GM12878 (cell line): ENCODE data around the gene DENND1C. TPM values are rescaled to one million over a fixed set of nuclear protein-coding genes. Genes with fewer than 3 reads are reported as not detected.

Source experiments
- ATAC-seq: fragments of 200-7000 bp; cut with Tn5 transposase; 3 replicates; pipeline ENCODE4 v1.9.1; 2020; ENCODE audit warnings: mild to moderate bottlenecking, moderate library complexity
- Bru-seq: library from RNA; stranded (reverse); fragments of 400-500 nt; gene quantifications from one replicate; lab custom pipeline; 2021; lab: Mats Ljungman, UMichigan
- BruChase-seq, 2 experiments: library from RNA; stranded (reverse); fragments of 400-500 nt; gene quantifications; one replicate each; lab custom pipeline; 2021; lab: Mats Ljungman, UMichigan
- BruUV-seq: library from RNA; stranded (reverse); fragments of 400-500 nt; replicated peaks from 2 replicates; lab custom pipeline; 2021; lab: Mats Ljungman, UMichigan
- CTCF ChIA-PET: fragments of 300-600 bp; sonication (Branson Sonifier 250); formaldehyde crosslinking; extraction: SDS; loops from one replicate; lab custom pipeline; 2021; ENCODE audit warnings: inconsistent platforms; lab: Yijun Ruan, JAX
- POLR2A ChIA-PET: fragments of 350-600 bp; formaldehyde crosslinking; extraction: SDS; loops from one replicate; lab custom pipeline; 2021; ENCODE audit warnings: inconsistent platforms; lab: Charles Lee
- RAD21 ChIA-PET: fragments of 300-600 bp; sonication (Branson Sonifier 250); formaldehyde crosslinking; loops from one replicate; lab custom pipeline; 2023; ENCODE audit warnings: antibody characterized with exemption; ENCODE audit not compliant: unreplicated experiment; lab: Charles Lee
- SMC1A ChIA-PET: fragments of 300-600 bp; sonication (Branson Sonifier 250); formaldehyde crosslinking; loops from one replicate; lab custom pipeline; 2023; ENCODE audit not compliant: unreplicated experiment, uncharacterized antibody; lab: Charles Lee
- DNase-seq: peaks from one replicate; pipeline ENCODE4 v3.0.0-alpha.2; 2011; ENCODE audit warnings: low read depth, low spot score
- FAIRE-seq: peaks from 3 replicates; lab custom pipeline; 2011; peaks lifted over from hg19 to GRCh38; lab: Jason Lieb, UNC
- H2AFZ ChIP-seq: 2 replicates; pipeline ENCODE4 v1.6.0; 2011; ENCODE audit warnings: low read depth, low read length, control low read depth; ENCODE audit not compliant: control insufficient read depth
- H3K27ac ChIP-seq: 2 replicates; pipeline ENCODE4 v1.5.1; 2011; ENCODE audit warnings: control low read depth; ENCODE audit not compliant: control insufficient read depth, insufficient read depth
- H3K27me3 ChIP-seq, 2 experiments: replicated peaks in 1 of 2; 2 replicates each; pipeline versions ENCODE4 v1.6.0 to v1.6.1; 2011; ENCODE audit warnings: low read length in 1 of 2; ENCODE audit not compliant: control insufficient read depth in 2 of 2, insufficient read depth in 2 of 2
- H3K36me3 ChIP-seq, 2 experiments: 2 replicates each; pipeline ENCODE4 v1.5.1; 2011; ENCODE audit warnings: low read length in 1 of 2; ENCODE audit not compliant: control insufficient read depth in 2 of 2, insufficient read depth in 2 of 2
- H3K4me1 ChIP-seq: 2 replicates; pipeline ENCODE4 v1.6.1; 2011; ENCODE audit warnings: mild to moderate bottlenecking, low read length, moderate library complexity, mixed read lengths; ENCODE audit not compliant: control insufficient read depth, insufficient read depth
- H3K4me2 ChIP-seq: 2 replicates; pipeline ENCODE4 v1.6.0; 2011; ENCODE audit warnings: control low read depth; ENCODE audit not compliant: control insufficient read depth, insufficient read depth
- H3K4me3 ChIP-seq: fragments of 200-600 bp; sonication (generic); 2 replicates; pipeline ENCODE4 v1.5.1; 2016
- H3K79me2 ChIP-seq: 2 replicates; pipeline ENCODE4 v1.6.0; 2011; ENCODE audit warnings: low read length; ENCODE audit not compliant: control insufficient read depth, insufficient read depth
- H3K9ac ChIP-seq: 2 replicates; pipeline ENCODE4 v1.8.0; 2011; ENCODE audit warnings: low read length, control low read depth, mixed read lengths; ENCODE audit not compliant: control insufficient read depth, insufficient read depth
- H3K9me3 ChIP-seq: replicated peaks from 3 replicates; pipeline ENCODE4 v1.5.1; 2011; ENCODE audit warnings: mild to moderate bottlenecking, low read length; ENCODE audit not compliant: control insufficient read depth, insufficient read depth
- H4K20me1 ChIP-seq: 2 replicates; pipeline ENCODE4 v1.6.0; 2011; ENCODE audit not compliant: control insufficient read depth, insufficient read depth
- ATF7 ChIP-seq: fragments of 450-650 bp; IDR thresholded peaks from 2 replicates; pipeline ENCODE4 v1.6.1; 2016; ENCODE audit warnings: low read depth, mild to moderate bottlenecking
- BCL11A ChIP-seq: IDR thresholded peaks from 2 replicates; pipeline ENCODE4 v1.6.1; 2011; ENCODE audit warnings: low read depth, low read length
- CEBPB ChIP-seq, 2 experiments: fragments of 150-350 bp in 1 of 2; IDR thresholded peaks; 2 replicates each; pipeline ENCODE4 v1.6.1; 2012 to 2014; ENCODE audit warnings: low read depth in 2 of 2, low read length in 2 of 2, borderline replicate concordance in 1 of 2, inconsistent platforms in 1 of 2
- CHD1 ChIP-seq: IDR thresholded peaks from 2 replicates; pipeline ENCODE4 v1.6.1; 2012; ENCODE audit warnings: low read depth, low read length, improper control_type of control experiment
- EZH2 ChIP-seq: IDR thresholded peaks from 2 replicates; pipeline ENCODE4 v1.6.1; 2012; ENCODE audit warnings: low read depth, mild to moderate bottlenecking, control low read depth, inconsistent platforms, low read length, borderline replicate concordance; ENCODE audit not compliant: control insufficient read depth
- GATAD2B ChIP-seq: fragments of 450-650 bp; conservative IDR thresholded peaks from 2 replicates; pipeline ENCODE4 v1.6.1; 2017; ENCODE audit warnings: low read depth, mild to moderate bottlenecking, moderate library complexity
- IRF3 ChIP-seq: fragments of 450-650 bp; IDR thresholded peaks from 2 replicates; pipeline ENCODE4 v1.6.1; 2014; ENCODE audit warnings: mild to moderate bottlenecking
- MEF2B ChIP-seq: fragments of 450-650 bp; IDR thresholded peaks from 2 replicates; pipeline ENCODE4 v1.6.1; 2018; ENCODE audit warnings: mild to moderate bottlenecking, moderate library complexity; ENCODE audit not compliant: partially characterized antibody, poor library complexity, severe bottlenecking
- MTA3 ChIP-seq: IDR thresholded peaks from 2 replicates; pipeline ENCODE4 v1.6.1; 2012; ENCODE audit warnings: low read length, inconsistent platforms, borderline replicate concordance
- RBBP5 ChIP-seq: fragments of 200-600 bp; sonication (generic); conservative IDR thresholded peaks from 2 replicates; pipeline ENCODE4 v1.6.1; 2016
- RELA ChIP-seq: fragments of 450-650 bp; IDR thresholded peaks from 2 replicates; pipeline ENCODE4 v1.8.0; 2014; ENCODE audit warnings: borderline replicate concordance; ENCODE audit not compliant: partially characterized antibody
- SP1 ChIP-seq: IDR thresholded peaks from one replicate; pipeline ENCODE4 v1.6.1; 2011; ENCODE audit warnings: low read depth, low read length
- SREBF1 ChIP-seq: IDR thresholded peaks from 2 replicates; pipeline ENCODE4 v1.6.1; 2012; ENCODE audit warnings: mild to moderate bottlenecking, low read length
- TCF3 ChIP-seq: IDR thresholded peaks from 2 replicates; pipeline ENCODE4 v1.6.1; 2012; ENCODE audit warnings: low read depth, mild to moderate bottlenecking, low read length, borderline replicate concordance; ENCODE audit not compliant: insufficient read depth
- WGBS: methylation state at CpG from one replicate; pipeline ENCODE4 v1.1.6; 2016; ENCODE audit warnings: low lambda C conversion rate; ENCODE audit not compliant: insufficient replicate concordance, insufficient coverage; ENCODE audit errors: missing lambda C conversion rate; 5-methylcytosine and 5-hydroxymethylcytosine counted together
- in situ Hi-C: fragments of 300-500 bp; cut with MboI; formaldehyde crosslinking; loops from 9 replicates; pipeline ENCODE4 v1.14.3; 2018; ENCODE audit warnings: mixed read lengths
- intact Hi-C: fragments of 100-400 bp; cut with micrococcal nuclease; formaldehyde crosslinking; loops from one replicate; pipeline ENCODE4 v1.14.2; 2022; ENCODE audit not compliant: unreplicated experiment
- long read RNA-seq, 2 experiments: library from polyadenylated mRNA; unstranded; transcript quantifications; one replicate each; pipeline ENCODE4 v2.0.0, GENCODE V29; 2019 to 2020
- polyA minus RNA-seq, 3 experiments: library from RNA; depleted of rRNA, polyadenylated mRNA; stranded (reverse); fragments of >200 nt; gene quantifications; 2 replicates each; pipeline ENCODE4 v1.2.3, GENCODE V29; 2011
- polyA plus RNA-seq, 11 experiments: library from polyadenylated mRNA; depleted of rRNA in 4 of 11; unstranded in 6 of 11; stranded (reverse) in 5 of 11; fragments of >200 nt; fragmentation: Nextera tagmentation in 4 of 11; fragmentation: Illumina TruSeq in 1 of 11; extraction: Ambion mirVana in 4 of 11; extraction: Trizol in 1 of 11; gene quantifications; 1 replicate in 1 of 11; 2 replicates in 10 of 11; pipeline versions ENCODE4 v1.2.1 to v1.2.3, GENCODE V29; 2011 to 2016; ENCODE audit warnings: inconsistent platforms in 2 of 11, missing spikeins in 2 of 11, low read depth in 1 of 11
- total RNA-seq, 4 experiments: library from RNA; depleted of rRNA in 3 of 4; stranded (reverse); fragments of >200 nt in 3 of 4; fragmentation: Illumina TruSeq in 1 of 4; extraction: Trizol in 1 of 4; gene quantifications; 2 replicates each; pipeline versions ENCODE4 v1.2.1 to v1.2.3, GENCODE V29; 2013 to 2021
- TF ChIP-seq, protein P1 (sequence below), 3 experiments: IDR thresholded peaks in 2 of 3; conservative IDR thresholded peaks in 1 of 3; 2 replicates each; pipeline ENCODE4 v1.5.1; 2011; ENCODE audit warnings: low read depth in 3 of 3, low read length in 3 of 3, mild to moderate bottlenecking in 3 of 3, control low read depth in 2 of 3, moderate library complexity in 2 of 3, inconsistent platforms in 1 of 3, mixed read lengths in 1 of 3; ENCODE audit not compliant: control insufficient read depth in 2 of 3, insufficient read depth in 1 of 3; ENCODE audit errors: extremely low read depth in 1 of 3

The DENND1C gene
- 36.0 and 43.4 TPM in 2 replicates for total RNA-seq (2013; cell fraction: nucleolus; rRNA removed)
- total RNA-seq (2014; rRNA removed) (16.4 and 24.5 TPM in 2 replicates), total RNA-seq (2014; rRNA removed; fragmentation: Illumina TruSeq; extraction: Trizol) (10.9 and 11.5 TPM in 2 replicates), total RNA-seq (2021) (50.5 and 54.3 TPM in 2 replicates), polyA plus RNA-seq (2011; rRNA removed) (10.6 and 25.8 TPM in 2 replicates), polyA plus RNA-seq (2014; fragmentation: Illumina TruSeq; extraction: Trizol) (24.6 and 39.5 TPM in 2 replicates), polyA plus RNA-seq (2014; fragmentation: Nextera tagmentation; extraction: Ambion mirVana) (1 to 10 TPM; 2.4 to 2.8 TPM), polyA plus RNA-seq (2014; rRNA removed) (49.1 and 59.0 TPM in 2 replicates), polyA plus RNA-seq (2016; fragmentation: Nextera tagmentation; extraction: Ambion mirVana) (10 to 100 TPM; 45.8 to 45.9 TPM), polyA minus RNA-seq (2011; rRNA and poly(A)+ RNA removed) (8.0 and 18.8 TPM in 2 replicates), Bru-seq, nascent RNA (percentile 75 among the genes with signal in this experiment), BruChase-seq, experiment 1, labeled RNA remaining after a 6-hour chase (percentile 87 among the genes with signal in this experiment), BruChase-seq, experiment 2, labeled RNA remaining after a 2-hour chase (percentile 76 among the genes with signal in this experiment)
- polyA plus RNA-seq (2011; ENCODE audit: low read depth), result 18.1 TPM
- 27.6 and 35.8 TPM in 2 replicates for polyA plus RNA-seq (2011; cell fraction: cytosol; rRNA removed)
- 98.7 and 103 TPM in 2 replicates for polyA plus RNA-seq (2011; cell fraction: nucleus; rRNA removed)
- 39.5 and 44.4 TPM in 2 replicates for polyA plus RNA-seq (2012)
- 11.4 and 12.4 TPM in 2 replicates for polyA minus RNA-seq (2011; cell fraction: cytosol; rRNA and poly(A)+ RNA removed)
- polyA minus RNA-seq (2011; cell fraction: nucleus; rRNA and poly(A)+ RNA removed), result 18.0 and 30.9 TPM in 2 replicates
- long read RNA-seq, experiment 1, transcript DENND1C-201 (23 exons, 2,816 nt), result major isoform, 19 of 32 reads
- long read RNA-seq, experiment 1, partial matches to known transcripts, result 3 of 32 reads
- long read RNA-seq, experiment 1, other reads (novel, unspliced or antisense), result 10 of 32 reads
- long read RNA-seq, experiment 2, partial matches to known transcripts, result 0 of 5 reads
- long read RNA-seq, experiment 2, other reads (novel, unspliced or antisense), result 4 of 5 reads

- ChIA-PET RAD21 (interaction anchor here (0.7 to 2.4 kb wide), 17 partner anchors 9 to 381 kb away, joined by 3 to 20 read pairs (median 5); partner anchors contain the start of genes ALKBH7, CLPP, GPR108 and KHSRP), CTCF (interaction anchor here (0.7 to 3.4 kb wide), 24 partner anchors 9 to 382 kb away, joined by 3 to 26 read pairs (median 4); partner anchors contain the start of genes ALKBH7, KHSRP and SLC25A23), POLR2A (interaction anchor here (0.5 to 1.9 kb wide), 18 partner anchors 8 to 337 kb away, joined by 3 to 10 read pairs (median 4); partner anchors contain the start of genes ALKBH7, KHSRP, SLC25A23 and VAV1), SMC1A (interaction anchor here (0.6 to 2.1 kb wide), 14 partner anchors 8 to 355 kb away, joined by 3 to 5 read pairs (median 3); partner anchors contain the start of genes ALKBH7 and GTF2F1)
- H2AFZ ChIP-seq, result peak within 1 kb of the TSS; percentile 82
- H3K4me1 ChIP-seq, result peaks cover 10% of the 10 kb centered on the region
- peak within 1 kb of the TSS; percentile 89 for H3K4me2 ChIP-seq
- DNase-seq (peak; percentile 45), FAIRE-seq (peak; percentile 96), ATAC-seq (peak; percentile 95)
- peak within 1 kb of the TSS; percentile 99 for H3K9ac ChIP-seq
- peaks cover 1 to 4% of the 10 kb centered on the region in 2 experiments; a peak in 2 of 4 replicates for H3K36me3 ChIP-seq
- intact Hi-C loops (loop anchor here (1.0 kb wide), 1 partner anchor 23 kb away; no protein-coding TSS in a partner anchor), in situ Hi-C loops (no loop called here)
- WGBS, result 6% methylated on average over 24 of the region's 24 CpGs
- no peaks in the 10 kb centered on the region for H3K27me3 ChIP-seq
- H4K20me1 ChIP-seq, result no peaks in the 10 kb centered on the region
- H3K79me2 ChIP-seq, result peaks cover 16% of the 10 kb centered on the region
- no peaks in the 10 kb centered on the region; the same call in 2 of the 3 replicates for H3K9me3 ChIP-seq
- H3K4me3 ChIP-seq, result peak within 1 kb of the TSS; percentile 69
- no TSS peak for BruUV-seq
- H3K27ac ChIP-seq, result peak within 1 kb of the TSS; percentile 93
- no peak for TF ChIP-seq MTA3
- TF ChIP-seq MEF2B, result peak; percentile 69
- TF ChIP-seq CEBPB (IDR thresholded peaks at IDR 0.05; ENCODE audit: borderline replicate concordance in 1 of 2, low read depth in 2 of 2, low read length in 2 of 2), result no peak
- 0 out of 2 replicates have a peak, but pooled peaks have one; percentile 13 for TF ChIP-seq BCL11A
- TF ChIP-seq EZH2, result no peak
- TF ChIP-seq SREBF1, result no peak
- no peak for TF ChIP-seq RELA
- peak; percentile 65; the same call in 1 of the 2 replicates for TF ChIP-seq GATAD2B
- peak; percentile 83 for TF ChIP-seq ATF7
- no peak for TF ChIP-seq IRF3
- TF ChIP-seq RBBP5, result no peak
- no peak for TF ChIP-seq SP1
- no peak for TF ChIP-seq CHD1
- TF ChIP-seq TCF3, result no peak
- TF ChIP-seq, protein P1, sequence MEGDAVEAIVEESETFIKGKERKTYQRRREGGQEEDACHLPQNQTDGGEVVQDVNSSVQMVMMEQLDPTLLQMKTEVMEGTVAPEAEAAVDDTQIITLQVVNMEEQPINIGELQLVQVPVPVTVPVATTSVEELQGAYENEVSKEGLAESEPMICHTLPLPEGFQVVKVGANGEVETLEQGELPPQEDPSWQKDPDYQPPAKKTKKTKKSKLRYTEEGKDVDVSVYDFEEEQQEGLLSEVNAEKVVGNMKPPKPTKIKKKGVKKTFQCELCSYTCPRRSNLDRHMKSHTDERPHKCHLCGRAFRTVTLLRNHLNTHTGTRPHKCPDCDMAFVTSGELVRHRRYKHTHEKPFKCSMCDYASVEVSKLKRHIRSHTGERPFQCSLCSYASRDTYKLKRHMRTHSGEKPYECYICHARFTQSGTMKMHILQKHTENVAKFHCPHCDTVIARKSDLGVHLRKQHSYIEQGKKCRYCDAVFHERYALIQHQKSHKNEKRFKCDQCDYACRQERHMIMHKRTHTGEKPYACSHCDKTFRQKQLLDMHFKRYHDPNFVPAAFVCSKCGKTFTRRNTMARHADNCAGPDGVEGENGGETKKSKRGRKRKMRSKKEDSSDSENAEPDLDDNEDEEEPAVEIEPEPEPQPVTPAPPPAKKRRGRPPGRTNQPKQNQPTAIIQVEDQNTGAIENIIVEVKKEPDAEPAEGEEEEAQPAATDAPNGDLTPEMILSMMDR (IDR thresholded peaks at IDR 0.05 in 2 of 3, conservative IDR thresholded peaks at IDR 0.05 in 1 of 3; ENCODE audit: control insufficient read depth in 2 of 3, extremely low read depth in 1 of 3, insufficient read depth in 1 of 3, low read depth in 3 of 3, low read length in 3 of 3), result peak; percentile 51 to 64 (median 61); a peak in 4 of 6 replicates
These were observed at the start of gene DENND1C for GRCh38 chr19:6481541-6482342. DENND1C (minus strand) TSS chr19:6481787; CDS start chr19:6481695, 92 bp downstream.
